Ectodermal cell (in vitro differentiated cells): ENCODE results near the gene C2orf92.

ENCODE experiments used
- H3K27ac ChIP-seq: 2 replicates; pipeline ENCODE4 v1.7.0; 2013; ENCODE audit warnings: mild to moderate bottlenecking, low read depth, low read length; ENCODE audit not compliant: insufficient read depth, poor library complexity, severe bottlenecking
- H3K27me3 ChIP-seq: 2 replicates; pipeline ENCODE4 v1.7.0; 2013; ENCODE audit warnings: mild to moderate bottlenecking, low read length; ENCODE audit not compliant: insufficient read depth, control insufficient read depth, poor library complexity, severe bottlenecking
- H3K36me3 ChIP-seq: one replicate; pipeline ENCODE4 v1.7.0; 2013; ENCODE audit warnings: low read length; ENCODE audit not compliant: control insufficient read depth, insufficient read depth
- H3K4me1 ChIP-seq: one replicate; pipeline ENCODE4 v1.7.0; 2013; ENCODE audit warnings: low read length; ENCODE audit not compliant: control insufficient read depth, insufficient read depth
- H3K4me3 ChIP-seq: 2 replicates; pipeline ENCODE4 v1.7.0; 2013; ENCODE audit warnings: low read depth, low read length, control low read depth; ENCODE audit not compliant: insufficient read depth
- H3K9me3 ChIP-seq: 2 replicates; pipeline ENCODE4 v1.7.0; 2013; ENCODE audit warnings: mild to moderate bottlenecking, low read length, moderate library complexity; ENCODE audit not compliant: control insufficient read depth
- WGBS, 2 experiments: methylation state at CpG; one replicate each; pipeline ENCODE4 v1.1.7; 2013; ENCODE audit warnings: missing lambda C conversion rate in 2 of 2; 5-methylcytosine and 5-hydroxymethylcytosine counted together

Gene C2orf92

DNA sequence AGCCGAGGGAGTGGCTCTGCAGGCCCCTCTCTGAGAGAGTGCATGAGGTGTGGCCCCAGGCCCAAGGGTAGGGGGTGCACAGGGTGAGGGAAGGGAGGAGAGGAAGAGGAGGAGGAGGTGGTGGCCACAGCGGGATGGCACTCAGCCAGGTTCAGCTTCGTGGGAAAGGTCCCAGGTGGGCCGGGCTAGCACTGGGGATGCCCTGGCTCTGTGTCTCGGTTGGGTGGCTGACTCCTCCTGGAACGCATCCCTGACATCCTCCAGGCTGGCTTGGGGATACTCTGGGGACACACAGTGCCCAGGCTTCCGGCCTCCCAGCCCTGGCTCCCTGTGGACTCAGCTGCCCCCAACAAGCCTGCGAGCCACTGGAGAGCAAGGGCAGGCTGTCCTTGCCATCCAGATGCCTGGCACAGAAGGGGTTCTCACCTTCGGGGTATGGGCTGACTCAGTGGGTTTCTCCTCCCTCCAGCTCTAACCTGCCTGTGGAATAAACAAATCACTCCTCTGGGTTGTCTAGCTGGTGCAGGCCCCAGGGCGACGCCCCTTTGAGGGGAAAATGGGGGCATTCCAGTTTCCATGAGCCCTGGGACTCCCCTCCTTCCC lies 43.3 kb downstream of the C2orf92 start:
- Histone ChIP-seq H3K4me1 (peaks cover 8% of the 10 kb centered on the region), H3K9me3 (no peaks in the 10 kb centered on the region), H3K27ac (no peak overlapping the region), H3K36me3 (no peaks in the 10 kb centered on the region), H3K27me3 (no peaks in the 10 kb centered on the region), H3K4me3 (no peak overlapping the region)
- 90 to 93% methylated on average over 11 of the region's 11 CpGs for WGBS, 2 experiments

DNA sequence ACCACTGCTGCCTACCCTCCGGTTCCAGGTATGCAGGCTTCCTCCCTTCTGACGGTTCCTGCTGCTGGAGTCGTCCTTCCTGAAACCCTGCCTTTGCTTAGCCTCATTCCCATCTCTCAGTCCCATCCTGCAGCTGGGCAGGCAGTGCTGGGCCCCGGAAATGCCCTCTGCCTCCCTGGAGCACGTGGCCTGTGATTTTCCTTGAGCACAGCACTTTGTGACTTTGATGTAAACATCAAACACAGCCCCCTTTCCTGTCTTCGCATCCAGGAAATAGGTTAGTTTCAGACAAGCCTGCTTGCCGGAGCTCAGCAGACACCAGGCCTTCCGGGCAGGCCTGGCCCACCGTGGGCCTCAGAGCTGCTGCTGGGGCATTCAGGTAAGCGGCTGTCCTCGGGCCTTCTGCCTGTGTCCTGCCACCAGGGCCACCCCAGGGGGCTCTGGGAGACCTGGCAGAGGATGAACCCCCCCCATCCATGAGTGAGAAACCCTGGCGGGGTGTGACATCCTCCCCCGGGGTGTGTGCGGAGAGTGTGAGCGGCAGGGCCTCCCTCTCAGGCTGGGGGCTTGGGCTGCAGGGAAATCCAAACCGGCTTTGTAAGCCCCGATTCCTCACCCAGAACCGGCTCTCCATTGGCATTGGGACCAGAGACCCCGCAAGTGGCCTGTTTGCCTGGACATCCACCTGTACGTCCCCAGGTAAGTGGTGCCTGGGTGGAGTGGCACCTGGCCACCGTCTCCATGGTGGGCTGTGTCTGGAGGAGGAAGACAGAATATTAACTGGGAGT lies 44.0 kb downstream of the C2orf92 start, which contains the start of gene ZAP70:
ZAP70 (plus strand) TSS at position 281 of the 788 bp plus-strand sequence. CDS start 10,461 bp downstream, outside the sequence.
- WGBS, 2 experiments = 87% methylated on average over 21 of the region's 21 CpGs
- H3K4me1 ChIP-seq = peaks cover 8% of the 10 kb centered on the region
- H3K4me3 ChIP-seq = no peak within 1 kb of the TSS
- no peaks in the 10 kb centered on the region for H3K9me3 ChIP-seq
- H3K36me3 ChIP-seq = no peaks in the 10 kb centered on the region
- H3K27me3 ChIP-seq = no peaks in the 10 kb centered on the region
- H3K27ac ChIP-seq = no peak within 1 kb of the TSS

GRCh38 chr2:97714084-97714949 lies 44.8 kb downstream of the C2orf92 start:
- no peaks in the 10 kb centered on the region for H3K9me3 ChIP-seq
- no peaks in the 10 kb centered on the region for H3K36me3 ChIP-seq
- H3K27ac ChIP-seq = no peak overlapping the region
- WGBS, 2 experiments = 83 to 85% methylated on average over 17 of the region's 17 CpGs
- H3K4me3 ChIP-seq = no peak overlapping the region
- H3K27me3 ChIP-seq = no peaks in the 10 kb centered on the region
- H3K4me1 ChIP-seq = peaks cover 8% of the 10 kb centered on the region

GRCh38 chr2:97714950-97715652 lies 45.6 kb downstream of the C2orf92 start:
- Histone ChIP-seq H3K36me3 (no peaks in the 10 kb centered on the region), H3K4me1 (peaks cover 8% of the 10 kb centered on the region), H3K27ac (no peak overlapping the region), H3K9me3 (no peaks in the 10 kb centered on the region), H3K27me3 (no peaks in the 10 kb centered on the region), H3K4me3 (no peak overlapping the region)
- 93 to 94% methylated on average over 13 of the region's 13 CpGs for WGBS, 2 experiments

DNA sequence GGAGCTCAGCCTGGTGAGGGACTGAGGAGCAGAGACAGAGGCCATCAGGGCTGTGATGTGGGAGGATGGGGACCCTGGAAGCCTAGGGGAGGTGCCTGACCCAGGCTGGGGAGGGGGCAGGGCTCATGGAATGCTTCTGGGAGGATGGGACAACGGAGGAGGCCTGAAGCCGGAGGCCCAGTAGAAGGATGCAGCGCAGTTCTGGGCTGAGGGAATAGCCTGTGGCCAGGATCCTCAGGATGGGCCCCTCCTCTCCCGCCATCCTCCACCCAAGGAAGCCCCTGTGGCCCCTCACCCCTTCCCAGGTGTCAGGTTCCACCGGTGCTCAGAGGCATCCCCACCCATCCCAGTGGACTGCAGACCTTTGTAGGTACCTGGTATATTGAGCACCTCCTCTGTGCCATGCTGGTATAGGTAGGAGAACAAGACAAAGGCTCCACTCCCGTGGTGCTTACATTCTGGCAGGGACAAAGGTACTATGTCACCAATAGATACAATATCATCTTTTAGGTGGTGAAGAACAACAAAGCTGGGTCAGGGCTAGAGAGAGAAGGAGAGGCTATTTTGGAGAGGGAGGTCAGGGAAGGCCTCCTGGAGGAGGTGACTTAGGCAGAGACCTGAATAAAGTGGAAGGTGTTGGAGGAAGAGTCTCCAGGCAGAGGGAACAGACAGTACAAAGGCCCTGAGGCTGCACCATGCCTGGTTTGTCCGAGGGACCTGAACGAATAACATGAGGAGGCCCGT lies 46.6 kb downstream of the C2orf92 start:
- H3K27me3 ChIP-seq = no peaks in the 10 kb centered on the region
- H3K4me3 ChIP-seq = no peak overlapping the region
- no peaks in the 10 kb centered on the region for H3K36me3 ChIP-seq
- peaks cover 8% of the 10 kb centered on the region for H3K4me1 ChIP-seq
- no peaks in the 10 kb centered on the region for H3K9me3 ChIP-seq
- H3K27ac ChIP-seq = no peak overlapping the region
- 84 to 89% methylated on average over 9 of the region's 9 CpGs for WGBS, 2 experiments

GRCh38 chr2:97716695-97717612 lies 47.4 kb downstream of the C2orf92 start:
- Histone ChIP-seq H3K27ac (no peak overlapping the region), H3K9me3 (no peaks in the 10 kb centered on the region), H3K27me3 (no peaks in the 10 kb centered on the region), H3K36me3 (no peaks in the 10 kb centered on the region), H3K4me1 (peaks cover 8% of the 10 kb centered on the region), H3K4me3 (no peak overlapping the region)
- 93 to 94% methylated on average over 21 of the region's 21 CpGs for WGBS, 2 experiments

DNA sequence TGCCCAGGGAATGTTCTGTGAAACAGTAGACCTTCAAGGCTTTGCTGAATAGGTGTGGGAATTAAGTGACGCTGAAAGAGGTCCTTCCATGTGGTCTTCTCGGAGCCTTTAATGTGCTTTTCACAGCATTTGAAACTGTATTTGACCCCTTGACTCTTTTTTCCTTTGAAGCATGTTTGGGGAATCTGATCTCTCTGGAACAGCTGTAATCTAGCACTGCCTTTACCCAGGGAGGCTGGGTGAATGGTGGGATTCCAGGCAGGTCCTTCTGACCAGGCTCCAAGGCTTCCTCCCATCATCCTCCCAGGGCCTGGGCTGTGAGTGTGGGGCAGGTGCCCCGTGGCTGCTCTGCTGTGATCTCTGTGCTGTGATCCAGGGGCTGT lies 48.1 kb downstream of the C2orf92 start:
- no peaks in the 10 kb centered on the region for H3K27me3 ChIP-seq
- H3K27ac ChIP-seq = no peak overlapping the region
- WGBS, 2 experiments = 89 to 93% methylated on average over 3 of the region's 3 CpGs

DNA sequence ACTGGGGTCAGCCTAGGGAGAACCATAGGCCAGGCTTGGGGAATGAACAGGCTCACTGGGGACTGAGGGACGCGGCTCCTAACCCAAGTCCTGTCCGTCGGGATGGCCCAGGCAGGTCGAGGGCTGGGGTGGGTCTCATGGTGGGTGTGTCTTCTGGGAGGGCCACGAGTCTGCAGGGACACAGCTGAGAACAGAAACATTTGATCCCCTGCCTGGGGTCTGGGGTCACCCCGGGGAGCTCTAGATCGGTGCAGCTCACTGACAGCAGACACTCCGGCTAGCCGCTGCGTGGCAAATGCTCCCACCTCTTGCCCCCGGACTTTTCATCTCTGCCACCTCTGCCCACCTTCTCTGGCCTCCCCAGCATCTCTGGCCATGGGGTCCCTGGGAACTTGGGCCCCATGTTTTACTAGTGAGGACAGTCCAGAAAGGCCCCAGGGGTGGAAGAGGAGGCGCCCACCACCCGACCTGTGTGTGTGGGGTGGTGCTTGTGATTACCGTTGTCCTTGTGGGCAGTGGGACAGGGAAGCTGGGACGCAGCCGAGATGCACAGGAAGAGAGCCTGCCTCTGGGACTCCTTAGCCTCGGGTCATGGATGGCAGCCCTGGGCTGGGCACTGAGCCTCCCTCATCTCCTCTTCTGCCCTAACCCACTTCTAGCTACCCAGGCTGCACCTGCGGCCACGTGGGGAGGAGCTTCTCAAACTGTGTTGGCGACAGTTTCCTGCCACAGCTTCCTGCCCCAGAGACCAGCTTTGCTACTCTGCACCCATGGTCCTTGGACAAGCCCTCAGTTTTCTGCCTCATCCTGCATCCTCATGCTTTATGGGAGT lies 48.8 kb downstream of the C2orf92 start:
- WGBS, 2 experiments = 92% methylated on average over 21 of the region's 21 CpGs
- Histone ChIP-seq H3K27me3 (no peaks in the 10 kb centered on the region), H3K36me3 (no peaks in the 10 kb centered on the region)

More for the DNA sequence above, 48.1 kb downstream of the C2orf92 start:
- H3K9me3 ChIP-seq = no peaks in the 10 kb centered on the region
- no peak overlapping the region for H3K4me3 ChIP-seq
- H3K36me3 ChIP-seq = no peaks in the 10 kb centered on the region
- H3K4me1 ChIP-seq = peaks cover 8% of the 10 kb centered on the region

More for the DNA sequence above, 48.8 kb downstream of the C2orf92 start:
- Histone ChIP-seq H3K9me3 (no peaks in the 10 kb centered on the region), H3K27ac (no peak overlapping the region), H3K4me1 (peaks cover 8% of the 10 kb centered on the region), H3K4me3 (no peak overlapping the region)
